NCI-H510A treated with DMSO at 0.1 percent for 48 hours (cell line): ENCODE data around the gene UBE2I.

Experiments used
- DNase-seq: peaks from one replicate; lab custom pipeline; 2025; lab: John Stamatoyannopoulos, UW

Gene UBE2I

DNA sequence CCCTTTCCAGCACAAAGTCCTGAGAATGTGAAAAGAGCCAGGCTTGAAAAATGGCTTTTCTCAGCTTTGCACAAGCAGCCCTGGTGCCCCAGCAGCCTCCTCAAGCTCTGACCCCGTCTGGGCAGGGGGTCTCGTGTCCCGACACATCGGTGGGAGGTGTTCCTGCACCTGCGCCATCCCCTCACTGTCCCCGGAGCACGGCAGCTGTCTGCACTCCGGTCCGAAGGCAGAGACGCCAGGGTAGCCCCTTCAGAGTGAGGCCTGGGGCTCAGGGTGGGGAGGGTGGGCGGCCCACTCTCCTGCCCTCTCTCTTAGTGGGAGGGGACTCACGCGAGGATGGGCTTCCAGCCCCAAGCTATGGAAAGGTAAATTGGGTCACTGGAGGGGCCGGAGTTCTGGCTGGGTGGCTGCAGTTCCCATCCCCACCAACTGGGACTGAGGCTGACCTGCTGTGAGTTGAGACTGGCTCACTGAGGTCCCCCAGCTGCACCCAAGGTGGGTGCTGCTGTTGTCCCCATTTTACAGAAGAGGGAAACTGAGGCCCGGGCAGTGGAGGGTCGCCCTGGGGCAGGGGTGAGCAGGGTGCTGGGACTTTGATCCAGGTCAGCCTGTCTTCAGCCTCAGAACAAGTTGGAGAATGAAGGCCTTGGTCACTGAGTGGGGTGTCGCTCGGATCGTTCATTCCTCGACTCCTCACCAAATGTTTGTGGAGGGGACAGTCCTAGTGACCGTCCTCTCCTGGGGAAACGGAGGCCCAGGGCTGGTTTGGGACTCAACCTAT is 21.7 kb downstream of the UBE2I start:
- DNase-seq = no peak

DNA sequence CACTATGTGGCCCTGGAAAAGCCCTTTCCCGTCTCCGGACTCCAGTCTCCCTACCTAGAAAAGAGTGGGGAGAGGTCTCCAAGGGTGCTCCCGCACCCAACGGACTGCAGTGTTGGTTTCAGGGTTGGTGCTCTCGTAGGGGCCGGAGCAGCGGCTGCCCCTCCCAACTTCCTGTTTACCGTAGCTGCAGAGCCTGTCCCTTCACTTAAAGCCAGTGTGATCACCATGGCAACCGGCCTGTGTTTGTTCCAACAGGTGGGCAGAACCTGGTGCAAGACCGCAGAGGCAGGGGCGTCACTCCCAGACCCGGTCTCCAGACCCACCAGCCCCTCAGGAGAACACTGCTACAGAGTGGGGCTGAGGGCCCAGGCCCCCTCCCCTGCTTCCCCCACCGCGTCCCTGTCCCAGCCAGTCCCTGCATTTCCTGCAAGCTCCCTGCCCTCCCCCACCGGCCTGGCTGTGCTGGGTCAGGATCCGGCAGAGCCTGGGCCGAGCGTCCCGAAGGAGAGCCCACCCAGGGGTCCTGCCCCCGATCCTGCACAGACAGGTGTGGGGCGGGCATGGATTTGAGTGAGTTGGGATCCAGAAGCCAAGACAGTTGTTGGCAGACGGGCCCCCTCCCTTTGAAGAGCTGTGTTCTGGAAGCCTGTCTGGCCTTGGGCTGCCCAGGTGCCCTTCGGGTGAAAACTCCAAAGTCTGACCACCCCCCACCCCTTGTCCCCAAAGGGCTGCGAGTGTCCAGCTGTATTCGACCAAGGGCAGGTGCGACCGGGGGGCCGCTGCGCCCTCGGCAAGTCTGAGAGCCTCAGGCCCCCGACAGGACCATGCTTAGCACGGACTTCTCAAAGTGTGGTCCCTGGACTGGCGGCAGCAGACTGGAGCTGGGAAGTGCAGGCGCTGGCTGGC is 22.5 kb downstream of the UBE2I start:
- peak; percentile 71 for DNase-seq

- no peak for DNase-seq
These were observed 23.2 kb downstream of the UBE2I start for GRCh38 chr16:1332618-1333148.

- no peak for DNase-seq
These were observed 23.8 kb downstream of the UBE2I start, which contains the start of gene BAIAP3 for GRCh38 chr16:1333149-1333812. Gene BAIAP3 (plus strand): TSS chr16:1333645. CDS start chr16:1338550, 4,905 bp downstream.

- DNase-seq = no peak
These were observed 24.6 kb downstream of the UBE2I start for GRCh38 chr16:1333854-1334700.

GRCh38 chr16:1334739-1335138 is 25.3 kb downstream of the UBE2I start:
- no peak for DNase-seq

DNA sequence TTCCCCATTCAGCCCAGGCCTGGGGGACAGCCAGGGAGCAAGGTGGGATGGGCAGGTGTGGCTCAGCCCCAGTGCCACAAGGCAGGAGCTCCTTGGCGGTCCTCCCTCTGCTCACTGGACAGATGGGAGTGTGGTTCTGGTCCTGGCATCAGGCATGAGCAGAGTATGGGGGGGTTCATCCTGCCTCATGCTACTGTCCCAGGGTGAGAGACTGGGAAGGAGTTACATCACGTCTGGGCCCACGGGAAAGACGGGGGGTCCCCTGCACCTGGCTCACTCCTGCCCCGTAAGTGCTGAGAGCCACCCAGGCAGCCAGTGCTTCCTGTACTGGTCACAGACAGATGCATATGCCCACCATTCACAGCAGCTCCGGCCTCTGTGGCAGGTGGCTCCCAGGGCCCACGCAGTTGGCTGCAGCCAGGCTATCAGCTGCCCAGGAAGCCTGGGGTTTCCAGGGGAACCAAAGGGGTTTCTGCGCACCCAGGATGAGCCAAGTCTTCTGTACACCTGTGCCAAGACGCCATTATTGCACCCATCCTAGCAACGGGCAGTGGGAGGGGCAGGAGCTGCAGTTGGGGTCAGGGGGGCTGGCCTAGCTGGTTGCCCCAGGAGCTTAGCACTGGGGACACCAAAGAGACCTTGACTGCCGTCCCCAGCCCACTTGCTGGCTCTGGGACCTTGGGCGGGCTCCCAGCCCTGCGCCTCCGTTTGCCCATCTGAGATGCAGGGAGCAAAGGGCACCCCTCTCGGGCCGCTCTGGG is 26.0 kb downstream of the UBE2I start:
- no peak for DNase-seq

GRCh38 chr16:1335996-1336395 is 26.6 kb downstream of the UBE2I start:
- DNase-seq = no peak

DNA sequence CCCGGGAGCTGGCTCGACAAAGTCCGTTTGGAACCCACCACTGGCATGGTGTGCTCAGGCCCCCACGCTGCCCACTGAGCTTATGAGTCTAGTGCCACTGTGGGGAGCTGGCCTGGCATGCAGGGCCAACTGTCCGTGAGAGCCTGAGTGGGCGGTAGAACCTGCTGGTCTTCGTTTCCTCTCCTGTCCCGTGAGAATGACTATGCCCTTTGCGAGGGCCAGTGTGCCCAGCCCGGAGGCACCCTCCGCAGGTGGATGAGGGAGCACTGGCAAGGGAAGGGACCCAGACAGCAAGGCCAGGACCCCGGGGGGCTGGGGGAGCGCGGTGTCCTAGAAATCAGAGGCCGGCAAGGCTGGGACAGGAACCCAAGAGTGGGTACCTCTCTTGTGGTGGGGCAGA is 27.2 kb downstream of the UBE2I start:
- DNase-seq = no peak

- DNase-seq = no peak
These were observed 28.1 kb downstream of the UBE2I start for GRCh38 chr16:1337486-1337885.

GRCh38 chr16:1338119-1338730 is 28.8 kb downstream of the UBE2I start:
- DNase-seq = no peak

DNA sequence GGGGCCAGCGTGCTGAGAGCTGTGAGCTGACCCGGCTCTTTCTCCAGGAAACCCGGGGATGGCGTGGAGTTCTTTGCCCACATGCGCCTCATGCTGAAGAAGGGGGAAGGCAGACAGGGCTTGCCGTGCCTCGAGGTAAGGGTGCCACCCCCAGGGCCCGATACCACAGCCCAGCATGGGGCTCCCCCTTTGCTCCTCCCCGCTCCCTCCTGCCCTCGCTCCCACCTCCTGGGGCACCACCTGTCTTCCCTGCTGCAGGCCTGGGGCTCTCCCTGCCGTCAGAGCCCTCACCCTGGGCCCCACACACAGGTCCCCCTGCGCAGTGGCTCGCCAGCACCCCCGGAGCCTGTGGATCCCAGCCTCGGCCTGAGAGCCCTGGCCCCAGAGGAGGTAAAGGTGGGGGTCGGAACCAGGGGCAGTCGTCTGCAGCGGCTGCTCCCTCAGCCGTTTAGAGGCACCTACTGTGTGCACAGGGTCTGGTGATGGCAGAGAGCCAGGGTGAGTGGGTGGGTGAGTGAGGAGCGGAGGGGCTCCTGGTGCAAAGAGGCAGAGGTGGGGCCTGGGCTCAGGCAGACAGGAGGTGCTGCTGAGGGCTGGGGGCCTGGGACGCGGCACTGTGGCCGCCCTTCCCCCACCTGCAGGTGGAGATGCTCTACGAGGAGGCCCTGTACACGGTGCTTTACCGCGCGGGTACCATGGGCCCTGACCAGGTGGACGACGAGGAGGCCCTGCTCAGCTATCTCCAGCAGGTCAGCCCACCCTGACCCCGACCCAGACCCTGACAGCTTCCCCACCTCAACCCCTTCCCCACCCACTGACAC is 29.6 kb downstream of the UBE2I start:
- DNase-seq = no peak

- DNase-seq = no peak
These were observed 31.5 kb downstream of the UBE2I start for GRCh38 chr16:1340730-1341494.

DNA sequence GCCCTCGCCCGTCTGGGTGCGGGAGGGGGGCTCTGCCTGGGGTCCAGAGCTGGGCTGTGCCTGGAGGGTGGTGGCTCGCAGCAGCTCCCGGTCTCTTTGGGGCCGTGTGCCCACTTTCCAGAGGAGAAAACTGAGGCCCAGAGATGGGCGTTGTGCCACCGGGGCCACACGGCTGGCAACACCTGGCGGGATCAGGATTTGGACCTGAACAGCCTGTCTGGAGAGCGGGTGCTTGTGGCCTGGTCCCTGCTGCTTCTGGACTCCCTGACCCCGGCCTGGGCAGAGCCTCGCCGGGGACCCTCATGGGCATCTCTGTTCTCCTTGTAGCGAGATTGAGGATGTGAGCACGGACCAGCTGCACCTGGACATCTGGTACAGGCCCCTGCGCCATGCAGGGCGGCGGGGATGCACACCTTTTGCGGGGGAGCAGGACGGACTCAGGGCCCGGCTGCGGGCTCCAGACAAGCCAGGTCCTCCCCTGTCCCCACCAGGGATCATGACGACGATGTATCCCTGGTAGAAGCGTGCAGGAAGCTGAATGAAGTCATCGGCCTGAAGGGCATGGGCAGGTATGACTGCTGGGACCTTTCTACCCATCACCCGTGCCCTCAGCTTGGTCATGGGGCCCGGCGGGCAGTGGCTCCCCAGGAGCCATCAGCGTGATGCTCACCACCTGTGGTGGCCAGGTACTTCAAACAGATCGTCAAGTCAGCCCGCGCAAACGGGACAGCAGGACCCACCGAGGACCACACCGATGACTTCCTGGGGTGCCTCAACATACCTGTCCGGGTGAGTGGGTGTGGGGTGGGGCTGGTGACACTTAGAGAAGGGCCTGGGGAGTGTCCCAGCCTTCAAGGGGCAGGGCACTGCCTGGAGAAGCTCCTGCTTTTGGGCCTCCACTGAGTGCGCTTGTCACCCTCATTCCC is 32.3 kb downstream of the UBE2I start:
- DNase-seq = no peak

DNA sequence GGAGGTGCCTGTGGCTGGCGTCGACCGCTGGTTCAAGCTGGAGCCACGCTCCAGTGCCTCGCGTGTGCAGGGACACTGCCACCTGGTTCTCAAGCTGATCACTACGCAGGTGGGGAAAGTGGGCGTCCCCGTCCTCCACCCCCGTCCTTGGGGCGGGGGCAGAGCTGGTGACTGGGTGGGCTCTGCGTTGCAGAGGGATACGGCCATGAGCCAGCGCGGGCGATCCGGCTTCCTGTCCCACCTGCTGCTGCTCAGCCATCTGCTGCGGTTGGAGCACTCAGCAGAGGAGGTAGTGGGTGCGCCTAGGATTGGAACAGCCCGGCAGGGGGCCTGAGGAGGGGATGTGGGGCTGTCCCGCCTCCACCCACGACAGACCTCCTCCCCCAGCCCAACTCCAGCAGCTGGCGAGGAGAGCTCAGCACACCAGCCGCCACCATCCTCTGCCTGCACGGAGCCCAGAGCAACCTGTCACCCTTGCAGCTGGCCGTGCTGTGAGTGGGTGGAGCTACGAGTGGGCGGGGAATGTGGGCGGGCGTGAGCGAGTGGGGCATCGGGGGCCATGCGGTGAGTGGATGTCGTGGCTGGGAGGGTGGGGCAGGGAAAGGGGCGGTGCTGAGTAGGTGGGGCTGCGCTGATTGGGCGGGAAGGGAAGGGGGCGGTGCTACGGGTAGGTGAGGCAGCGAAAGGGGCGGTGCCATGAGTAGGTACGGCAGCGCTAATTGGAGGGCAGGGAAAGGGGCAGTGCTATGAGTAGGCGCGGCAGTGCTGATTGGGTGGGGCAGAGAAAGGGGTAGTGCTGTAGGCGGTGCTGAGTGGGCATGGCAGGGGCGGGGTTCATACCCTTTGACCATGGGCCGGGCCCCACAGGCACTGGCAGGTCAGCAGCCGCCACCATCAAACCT is 33.3 kb downstream of the UBE2I start:
- peak; percentile 92 for DNase-seq
